NCI-H2227 (cell line): ENCODE measurements around the gene PHLDB2.

Experiments used
- DNase-seq: peaks from one replicate; lab custom pipeline; 2025; ENCODE audit not compliant: unreplicated experiment; lab: John Stamatoyannopoulos, UW

The PHLDB2 gene

DNA sequence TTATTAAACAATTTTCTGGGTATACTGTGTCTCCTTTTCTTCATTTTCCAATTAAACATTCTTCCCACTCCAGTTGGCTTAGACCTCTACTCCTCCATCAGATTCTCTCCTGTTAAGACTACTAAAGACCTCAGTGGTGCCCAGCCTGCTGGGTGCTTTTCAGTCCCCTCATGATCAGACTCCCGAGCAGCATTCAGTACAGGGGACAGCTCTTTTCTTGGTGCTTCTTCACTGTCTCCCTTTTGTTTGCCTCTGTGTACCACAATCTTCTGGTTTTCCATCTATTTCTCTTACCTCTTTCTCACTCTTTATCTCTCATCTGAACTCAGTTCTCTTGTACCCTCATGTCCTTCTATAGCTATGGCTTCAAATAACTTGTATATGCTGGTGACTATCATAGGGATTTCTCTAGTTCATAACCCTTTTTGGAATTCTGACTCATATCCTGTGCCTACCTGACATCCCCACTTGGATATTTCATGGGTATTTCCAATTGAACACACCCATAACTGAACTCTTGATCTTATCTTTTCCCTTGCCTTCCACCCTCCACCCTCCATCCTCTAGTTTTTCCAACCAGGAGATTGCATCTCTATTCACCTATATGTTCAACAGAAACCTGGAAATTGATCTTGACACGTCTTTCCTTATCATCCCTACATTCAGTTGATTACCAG is 64.2 kb downstream of the PHLDB2 start:
- no peak for DNase-seq

- no peak for DNase-seq
Measured at GRCh38 chr3:111923806-111924205, 64.7 kb downstream of the PHLDB2 start.

- DNase-seq = no peak
Measured at GRCh38 chr3:111924283-111924682, 65.2 kb downstream of the PHLDB2 start.

DNA sequence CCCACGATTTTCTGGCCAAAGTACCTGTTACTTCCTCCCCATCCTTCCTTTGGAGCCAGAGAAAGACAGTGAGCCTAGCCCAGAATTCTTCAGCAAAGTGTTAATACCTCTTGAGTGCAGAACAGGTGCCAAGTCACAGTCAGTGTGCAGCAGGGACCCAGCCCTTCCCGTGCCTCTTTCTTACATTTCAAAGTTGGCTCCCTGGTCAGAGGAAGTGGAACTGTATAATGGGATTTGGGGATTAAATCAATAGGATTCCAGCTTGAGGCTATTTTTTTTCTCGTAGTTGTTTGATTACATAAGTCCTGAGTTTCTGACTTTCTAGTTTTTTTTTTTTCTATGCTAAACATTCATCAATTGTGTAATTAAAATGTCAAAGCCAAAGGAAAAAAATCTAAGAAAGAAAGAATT is 67.2 kb downstream of the PHLDB2 start:
- DNase-seq = no peak

DNA sequence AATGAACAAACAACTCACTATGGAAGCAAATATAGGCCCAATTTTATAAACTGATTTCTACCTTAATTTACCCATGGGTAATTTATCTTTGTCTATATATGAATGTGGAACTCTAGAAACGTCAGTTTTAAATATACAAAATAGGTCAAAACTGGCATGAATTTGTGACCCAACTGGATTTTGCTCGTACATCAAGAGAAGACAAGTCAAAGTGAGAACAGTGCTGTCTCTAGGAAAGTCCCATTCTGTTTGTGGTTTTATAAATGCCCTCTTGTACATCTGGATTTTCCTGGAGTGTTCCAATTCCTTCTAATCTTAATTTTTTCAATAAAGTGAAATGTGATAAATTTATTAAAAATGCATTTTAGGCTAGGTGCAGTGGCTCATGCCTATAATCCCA is 69.5 kb downstream of the PHLDB2 start:
- DNase-seq = no peak

GRCh38 chr3:111929484-111929883 is 70.4 kb downstream of the PHLDB2 start:
- no peak for DNase-seq

- no peak for DNase-seq
Measured at GRCh38 chr3:111932946-111933345, 73.9 kb downstream of the PHLDB2 start.

DNA sequence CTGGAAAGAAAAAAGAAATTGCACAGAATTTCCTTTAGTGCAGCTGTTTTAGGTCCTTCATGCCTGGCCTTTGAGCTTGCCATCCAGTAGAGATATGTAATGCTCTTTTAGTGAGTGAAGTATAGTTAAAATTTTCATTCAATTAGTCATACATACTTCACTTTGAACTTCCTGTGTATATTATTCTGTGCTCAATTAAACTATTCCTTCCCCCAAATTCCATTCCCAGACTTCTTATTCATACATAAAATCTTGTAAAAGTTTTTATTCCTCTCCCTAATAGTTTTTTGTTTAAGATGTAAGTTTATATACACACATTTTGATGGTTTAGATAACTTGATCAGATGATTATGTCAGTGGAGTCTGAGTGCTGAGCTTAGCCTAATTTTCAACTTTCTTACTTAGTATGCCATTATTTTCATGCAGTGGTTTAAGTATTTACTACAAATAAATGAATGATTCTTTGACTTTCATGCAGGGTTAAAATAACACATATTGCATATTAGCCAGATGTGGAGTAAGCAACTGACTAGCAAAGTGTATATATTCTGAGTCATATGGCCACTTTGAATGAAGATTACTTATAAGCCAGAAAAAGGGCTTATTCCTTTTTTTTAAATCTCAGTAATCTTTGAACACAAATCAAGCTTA is 77.3 kb downstream of the PHLDB2 start:
- no peak for DNase-seq

DNA sequence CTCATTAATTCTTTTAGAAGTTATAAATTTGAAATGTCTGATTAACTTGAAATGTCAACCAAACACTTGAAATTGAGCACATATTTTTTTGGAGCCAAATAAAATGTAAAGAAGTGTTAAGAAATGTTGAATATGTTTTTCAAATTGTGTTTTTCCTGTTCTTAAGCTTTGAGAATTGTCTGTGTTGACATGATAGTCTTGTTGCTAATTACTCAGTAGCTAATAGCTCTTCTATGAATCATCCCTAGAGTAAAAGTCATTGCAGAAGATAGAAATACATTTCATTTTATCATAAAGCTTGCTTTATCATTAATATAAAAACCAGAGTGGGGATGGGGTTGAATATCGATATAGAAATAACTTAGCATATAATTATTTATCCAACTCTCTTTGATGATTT is 77.9 kb downstream of the PHLDB2 start:
- no peak for DNase-seq

DNA sequence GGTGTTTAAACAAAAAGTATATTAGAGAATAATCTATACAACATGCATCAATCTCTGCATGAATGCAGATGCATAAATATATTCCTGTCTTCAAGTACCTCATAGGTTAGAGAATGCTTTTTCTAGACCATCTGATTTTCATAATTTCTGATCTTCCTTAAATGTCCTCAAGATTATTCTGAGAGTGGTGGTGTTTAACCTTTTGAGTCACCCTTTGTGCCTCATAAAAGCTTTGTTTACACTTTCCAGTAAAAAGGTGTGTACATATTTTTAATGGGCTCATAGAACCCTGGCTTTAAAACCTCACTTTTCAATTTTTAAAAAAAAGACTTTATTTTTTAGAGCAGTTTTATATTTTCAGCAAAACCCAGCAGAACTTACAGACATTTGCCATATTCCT is 78.8 kb downstream of the PHLDB2 start:
- DNase-seq = no peak

DNA sequence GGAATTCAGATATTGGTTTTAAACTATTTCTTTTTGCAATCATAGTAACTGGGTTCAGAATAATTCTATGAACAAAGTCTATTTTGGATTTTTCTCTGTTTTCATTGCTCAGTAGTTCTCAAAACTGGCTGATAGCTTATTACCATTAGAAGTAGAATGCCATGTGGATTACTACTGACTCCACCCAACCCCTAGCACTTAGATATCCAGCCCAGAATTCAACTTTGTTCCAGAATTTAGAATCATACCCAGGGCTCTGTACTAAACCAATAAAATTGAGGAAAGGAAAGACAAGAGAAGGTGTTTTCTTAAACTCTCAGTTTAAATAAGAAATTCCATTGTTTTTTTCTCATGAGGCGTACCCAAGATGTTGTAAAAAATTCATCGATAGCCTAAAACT is 80.8 kb downstream of the PHLDB2 start:
- DNase-seq = no peak

GRCh38 chr3:111943533-111943932 is 84.5 kb downstream of the PHLDB2 start:
- DNase-seq = no peak

GRCh38 chr3:111944372-111944771 is 85.3 kb downstream of the PHLDB2 start:
- no peak for DNase-seq

DNA sequence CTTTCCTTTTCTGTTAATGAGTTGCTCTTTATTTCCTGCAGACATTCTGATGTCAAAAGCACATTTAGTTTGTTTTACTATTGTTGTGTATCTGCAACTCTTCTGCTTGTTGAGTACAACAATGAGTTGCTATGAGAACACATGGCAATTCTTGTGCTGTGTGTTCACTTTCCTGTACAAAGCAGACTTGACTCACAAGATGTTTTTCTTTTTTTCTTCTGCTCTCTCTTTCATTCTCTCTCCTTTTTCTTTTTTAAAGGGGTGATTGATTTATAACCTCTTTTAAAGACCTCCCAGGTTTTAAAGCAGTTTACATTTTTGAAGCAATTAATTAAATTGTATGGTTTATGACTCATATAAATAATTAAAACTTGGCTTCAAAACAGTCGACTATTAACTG is 88.2 kb downstream of the PHLDB2 start:
- no peak for DNase-seq

GRCh38 chr3:111948786-111949185 is 89.7 kb downstream of the PHLDB2 start:
- DNase-seq = no peak

- no peak for DNase-seq
Measured at GRCh38 chr3:111949712-111950111, 90.6 kb downstream of the PHLDB2 start.

GRCh38 chr3:111951032-111951431 is 92.0 kb downstream of the PHLDB2 start:
- no peak for DNase-seq

GRCh38 chr3:111952086-111952485 is 93.0 kb downstream of the PHLDB2 start:
- no peak for DNase-seq

- no peak for DNase-seq
Measured at GRCh38 chr3:111952866-111953450, 93.9 kb downstream of the PHLDB2 start.

- no peak for DNase-seq
Measured at GRCh38 chr3:111954228-111954990, 95.3 kb downstream of the PHLDB2 start.

DNA sequence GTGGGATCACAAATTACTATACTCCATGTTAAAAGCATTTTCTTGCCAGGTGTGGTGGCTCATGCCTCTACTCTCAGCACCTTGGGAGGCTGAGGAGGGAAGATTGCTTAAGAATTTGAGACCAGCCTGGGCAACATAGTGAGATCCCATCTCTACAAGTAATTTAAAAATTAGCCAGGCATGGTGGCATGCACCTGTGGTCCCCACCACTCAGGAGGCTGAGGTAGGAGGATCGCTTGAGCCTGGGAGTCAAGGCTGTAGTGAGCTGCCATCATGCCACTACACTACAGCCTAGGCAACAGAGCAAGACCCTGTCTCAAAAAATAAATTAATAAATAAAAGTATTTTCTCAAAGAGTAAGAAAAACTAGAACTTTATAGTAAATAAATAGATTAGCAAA is 96.8 kb downstream of the PHLDB2 start:
- no peak for DNase-seq

- no peak for DNase-seq
Measured at GRCh38 chr3:111956449-111956848, 97.4 kb downstream of the PHLDB2 start.
